HG02759 (cell line): Measurements from ENCODE around the gene MRPS18A.
"Not testable (repeated sequence)": the region's sequence is repeated elsewhere in the genome, so short reads cannot be mapped to it uniquely, and the experiment has no call there.

Experiments used
- ATAC-seq: cut with Tn5 transposase; IDR thresholded peaks from one replicate; pipeline ENCODE4 v1.9.1; 2021; ENCODE audit warnings: mild to moderate bottlenecking, moderate library complexity; ENCODE audit not compliant: unreplicated experiment

Gene MRPS18A

GRCh38 chr6:43717822-43718221, 30.2 kb upstream of the MRPS18A start:
- no peak for ATAC-seq

GRCh38 chr6:43717389-43717788, 29.8 kb upstream of the MRPS18A start:
- ATAC-seq, result no peak

- no peak for ATAC-seq
Observed at GRCh38 chr6:43716099-43716498, 28.5 kb upstream of the MRPS18A start.

GRCh38 chr6:43715056-43715788, 27.6 kb upstream of the MRPS18A start:
- peak; percentile 90 for ATAC-seq

GRCh38 chr6:43714311-43715055, 26.9 kb upstream of the MRPS18A start:
- peak; percentile 11 for ATAC-seq

GRCh38 chr6:43713643-43714310, 26.2 kb upstream of the MRPS18A start:
- no peak for ATAC-seq

GRCh38 chr6:43712579-43712978, 25.0 kb upstream of the MRPS18A start:
- ATAC-seq, result no peak

GRCh38 chr6:43710576-43710975, 23.0 kb upstream of the MRPS18A start:
- ATAC-seq, result no peak

- no peak for ATAC-seq
Observed at GRCh38 chr6:43709654-43710303, 22.2 kb upstream of the MRPS18A start.

- ATAC-seq, result no peak
Observed at GRCh38 chr6:43708860-43709653, 21.5 kb upstream of the MRPS18A start.

- no peak for ATAC-seq
Observed at GRCh38 chr6:43707767-43708166, 20.2 kb upstream of the MRPS18A start.

- no peak for ATAC-seq
Observed at GRCh38 chr6:43707269-43707668, 19.7 kb upstream of the MRPS18A start.

- no peak for ATAC-seq
Observed at GRCh38 chr6:43706788-43707187, 19.2 kb upstream of the MRPS18A start.

GRCh38 chr6:43705996-43706395, 18.4 kb upstream of the MRPS18A start:
- ATAC-seq, result no peak

- ATAC-seq, result no peak
Observed at GRCh38 chr6:43703512-43704429, 16.2 kb upstream of the MRPS18A start.

GRCh38 chr6:43702534-43703440, 15.2 kb upstream of the MRPS18A start:
- ATAC-seq, result peak; percentile 49

- no peak for ATAC-seq
Observed at GRCh38 chr6:43702171-43702533, 14.6 kb upstream of the MRPS18A start.

GRCh38 chr6:43700939-43701560, 13.5 kb upstream of the MRPS18A start:
- not testable (repeated sequence) for ATAC-seq
